Large intestine (tissue), 3 donors: Measurements from ENCODE around the gene FN1. TPM values are rescaled to one million over a fixed set of nuclear protein-coding genes. Genes with fewer than 3 reads are reported as not detected.
"Not testable (repeated sequence)": the region's sequence is repeated elsewhere in the genome, so short reads cannot be mapped to it uniquely, and the experiment has no call there.

Experiments
- DNase-seq, 2 donors: peaks; one replicate each; pipeline versions ENCODE4 v3.0.0 to v3.0.0-alpha.2; 2013
- H3K27ac ChIP-seq: one replicate; pipeline ENCODE4 v1.5.1; 2013; ENCODE audit warnings: low read length
- H3K27me3 ChIP-seq: 2 replicates; pipeline ENCODE4 v1.6.1; 2013; ENCODE audit warnings: low read length; ENCODE audit not compliant: control insufficient read depth, insufficient read depth
- H3K36me3 ChIP-seq: 2 replicates; pipeline ENCODE4 v1.6.1; 2013; ENCODE audit warnings: low read length; ENCODE audit not compliant: control insufficient read depth, insufficient read depth
- H3K4me1 ChIP-seq: one replicate; pipeline ENCODE4 v1.6.1; 2013; ENCODE audit warnings: low read length; ENCODE audit not compliant: control insufficient read depth, insufficient read depth
- H3K4me3 ChIP-seq: one replicate; pipeline ENCODE4 v1.5.1; 2013; ENCODE audit warnings: low read length
- H3K9me3 ChIP-seq: one replicate; pipeline ENCODE4 v1.6.1; 2013; ENCODE audit warnings: mild to moderate bottlenecking, low read depth, low read length, moderate library complexity; ENCODE audit not compliant: control insufficient read depth
- WGBS: methylation state at CpG from one replicate; pipeline ENCODE4 v1.1.5; 2013; ENCODE audit warnings: low lambda C conversion rate; ENCODE audit not compliant: insufficient coverage; 5-methylcytosine and 5-hydroxymethylcytosine counted together
- polyA plus RNA-seq: library from polyadenylated mRNA; unstranded; fragments of 120-200 nt; gene quantifications from one replicate; pipeline ENCODE4 v1.2.1, GENCODE V29; 2013

The FN1 gene
- polyA plus RNA-seq, 1 donor, result 216 TPM

- no peaks in the 10 kb centered on the region for H3K9me3 ChIP-seq
- H3K27me3 ChIP-seq, result no peaks in the 10 kb centered on the region
- no peak overlapping the region for H3K4me3 ChIP-seq
- H3K27ac ChIP-seq, result peak overlapping the region; percentile 16
- DNase-seq, result peak in 1 of 2 donors; percentile 55
- WGBS, result no CpG with 5 or more reads among the region's 4 CpGs
- H3K4me1 ChIP-seq, result peaks cover 4% of the 10 kb centered on the region
- H3K36me3 ChIP-seq, result peaks cover 8% of the 10 kb centered on the region
These were observed 122.6 kb downstream of the FN1 start for GRCh38 chr2:215313255-215313613.

GRCh38 chr2:215311625-215312396 lies 124.1 kb downstream of the FN1 start, which contains the start of gene ATIC:
Gene ATIC, plus strand, starts transcription at chr2:215312059. Its CDS starts 84 bp downstream, at chr2:215312143.
- WGBS, result no CpG with 5 or more reads among the region's 64 CpGs
- Histone ChIP-seq H3K4me1 (peaks cover 4% of the 10 kb centered on the region), H3K27ac (peak within 1 kb of the TSS; percentile 86), H3K9me3 (no peaks in the 10 kb centered on the region), H3K36me3 (peaks cover 4% of the 10 kb centered on the region), H3K27me3 (no peaks in the 10 kb centered on the region), H3K4me3 (peak within 1 kb of the TSS; percentile 67)
- DNase-seq, result peak; percentile 93 to 97

GRCh38 chr2:215311259-215311624 lies 124.6 kb downstream of the FN1 start:
- not testable (repeated sequence) for H3K27me3 ChIP-seq, H3K9me3 ChIP-seq, H3K36me3 ChIP-seq, DNase-seq, H3K4me1 ChIP-seq
- Histone ChIP-seq H3K27ac (peak overlapping the region; percentile 86), H3K4me3 (peak overlapping the region; percentile 67)
- WGBS, result 63% methylated on average over 5 of the region's 13 CpGs

Other genes with a start within 250 kb of the FN1 start
- 129 TPM for gene ATIC, start 124.0 kb downstream of the FN1 start, polyA plus RNA-seq